Erythroblast (primary cell): Measurements from ENCODE around the gene PRICKLE2.

Source experiments
- GATA1 ChIP-seq: IDR thresholded peaks from 2 replicates; pipeline ENCODE4 v1.6.1; 2011; ENCODE audit warnings: low read depth, mild to moderate bottlenecking, control low read depth, low read length, moderate library complexity
- POLR2A ChIP-seq: IDR thresholded peaks from 2 replicates; pipeline ENCODE4 v1.6.1; 2011; ENCODE audit warnings: mild to moderate bottlenecking, low read length

DNA sequence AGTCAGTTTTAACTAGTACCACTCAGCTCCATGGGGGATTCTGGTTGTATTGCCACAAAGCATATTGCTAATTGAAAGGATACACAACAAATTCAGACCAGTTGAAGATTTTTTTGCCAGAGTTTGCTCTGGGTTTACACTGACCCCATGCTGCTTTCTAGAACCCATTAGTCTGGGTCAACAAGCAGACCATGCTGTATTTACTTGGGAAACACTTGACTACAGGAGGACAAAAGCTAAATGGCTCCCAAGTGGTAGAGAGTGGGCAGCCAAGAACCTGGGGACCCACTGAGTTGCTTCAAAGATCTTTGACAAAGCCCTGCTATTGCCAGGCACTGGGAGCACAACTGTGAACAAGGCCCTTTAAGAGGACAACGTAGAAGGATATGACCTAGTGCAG is 115.2 kb downstream of the PRICKLE2 start:
- TF ChIP-seq POLR2A (no peak), GATA1 (no peak)
